ENCODE data around the gene DLEU7.

DLEU7 gene

GRCh38 chr13:50843257-50844083, at the start of gene DLEU7:
Gene DLEU7 (minus strand): TSS chr13:50843692. CDS start chr13:50843646, 46 bp downstream.
- no peak for DNase-seq (ENCODE audit: low read depth in 2 of 2)

- DNase-seq (ENCODE audit: low read depth in 2 of 2): no peak
Measured at GRCh38 chr13:50892210-50892944, 48.9 kb upstream of the DLEU7 start.

DNA sequence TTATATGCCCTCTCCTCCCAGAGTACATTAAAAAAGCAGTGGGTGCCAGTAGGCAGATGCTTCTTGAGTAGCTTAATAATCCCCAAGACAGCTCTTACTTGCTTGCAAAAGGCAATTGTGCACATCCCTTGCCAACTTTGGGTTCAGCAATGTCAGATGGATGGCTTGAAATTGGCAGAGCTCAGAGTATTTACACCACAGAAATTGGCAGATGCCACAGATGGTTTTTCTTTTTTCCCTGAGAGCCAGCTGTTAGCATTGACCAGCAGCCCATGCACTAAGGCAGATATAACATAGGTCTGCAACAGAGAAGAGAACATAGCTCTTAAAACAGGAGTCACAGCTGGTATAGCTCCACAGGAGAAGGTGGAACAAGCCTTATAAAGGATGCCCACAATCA, 47.7 kb upstream of the DLEU7 start:
- no peak for DNase-seq (ENCODE audit: low read depth in 2 of 2)

DNA sequence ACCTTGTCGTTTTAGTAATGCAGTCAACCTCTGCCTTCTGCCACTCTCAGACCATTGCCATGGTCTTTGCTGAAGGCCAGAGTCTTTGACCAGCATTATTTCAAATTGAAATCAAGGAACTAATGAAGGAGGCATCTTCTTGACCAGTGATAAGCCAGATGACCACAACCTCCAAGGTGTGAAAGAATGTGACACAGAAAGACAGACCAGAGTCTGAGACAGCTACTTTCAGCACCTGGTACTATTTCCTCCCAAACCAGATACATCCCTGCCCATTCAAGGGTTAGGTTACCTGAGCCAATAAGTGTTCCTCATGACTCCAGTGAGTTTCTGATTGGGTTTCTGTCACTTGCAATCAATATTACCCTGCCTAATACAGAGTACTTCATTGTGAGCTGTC, 45.8 kb upstream of the DLEU7 start:
- no peak for DNase-seq (ENCODE audit: low read depth in 2 of 2)

GRCh38 chr13:50888362-50888761, 44.9 kb upstream of the DLEU7 start:
- no peak for DNase-seq (ENCODE audit: low read depth in 2 of 2)

DNA sequence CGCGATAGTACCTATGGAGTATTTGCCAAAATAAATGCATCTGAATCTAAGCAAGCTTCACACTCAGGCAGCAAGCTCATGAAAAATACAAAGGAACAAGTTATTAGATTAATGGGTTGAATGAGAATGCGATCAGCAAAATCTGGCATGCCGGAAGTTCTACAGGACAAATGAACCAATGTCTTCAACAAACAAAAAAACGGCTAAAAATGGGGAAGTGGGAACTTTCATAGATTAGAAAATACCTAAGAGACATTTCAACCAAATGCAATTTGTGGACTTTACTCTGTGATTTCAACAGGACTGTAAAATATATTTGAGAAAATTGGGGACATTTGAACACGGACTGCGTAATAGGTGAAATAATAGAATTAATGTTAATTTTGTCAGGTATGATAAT, 43.7 kb upstream of the DLEU7 start:
- no peak for DNase-seq (ENCODE audit: low read depth in 2 of 2)

- DNase-seq (ENCODE audit: low read depth in 2 of 2): no peak
Measured at GRCh38 chr13:50884265-50884664, 40.8 kb upstream of the DLEU7 start.

DNA sequence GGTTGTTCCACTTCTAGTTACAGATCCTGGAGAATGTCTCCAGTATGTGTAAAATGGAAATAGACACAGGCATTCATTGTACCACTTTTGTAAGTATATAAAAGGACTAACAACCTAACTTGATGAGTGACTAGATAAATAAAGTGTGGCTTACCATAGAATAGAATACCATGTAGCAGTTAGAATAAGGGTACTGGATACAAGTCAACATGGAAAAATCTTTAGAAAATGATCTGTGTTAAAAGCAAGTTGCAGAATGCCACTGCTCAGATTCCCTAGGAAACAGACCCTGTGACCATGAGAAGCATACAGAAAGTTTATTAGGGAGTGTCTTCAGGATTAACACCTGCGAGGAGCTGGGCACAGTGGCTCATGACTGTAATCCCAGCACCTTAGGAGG, 40.2 kb upstream of the DLEU7 start:
- no peak for DNase-seq (ENCODE audit: low read depth in 2 of 2)

GRCh38 chr13:50882816-50883435, 39.4 kb upstream of the DLEU7 start:
- no peak for DNase-seq (ENCODE audit: low read depth in 2 of 2)

GRCh38 chr13:50873991-50874390, 30.5 kb upstream of the DLEU7 start:
- DNase-seq (ENCODE audit: low read depth in 2 of 2): no peak

- no peak for DNase-seq (ENCODE audit: low read depth in 2 of 2)
Measured at GRCh38 chr13:50873467-50873866, 30.0 kb upstream of the DLEU7 start.

DNA sequence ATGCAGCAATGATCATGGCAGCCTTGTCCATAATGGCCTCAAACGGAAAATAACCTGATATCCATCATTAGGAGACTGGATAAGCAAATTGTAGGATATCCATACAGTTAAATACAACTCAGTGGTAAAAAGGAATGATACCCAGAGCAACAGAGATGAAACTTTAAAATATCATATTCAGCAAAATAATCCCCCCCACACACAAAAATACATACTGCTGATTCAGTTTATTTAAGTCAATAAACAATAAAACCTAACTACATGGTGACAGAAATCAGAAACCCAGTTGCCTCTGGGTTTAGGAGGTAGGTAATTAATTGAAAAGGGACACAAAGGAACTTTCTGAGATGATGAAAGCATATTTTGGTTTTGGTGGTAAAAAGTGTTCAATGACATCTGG, 27.9 kb upstream of the DLEU7 start:
- DNase-seq (ENCODE audit: low read depth in 2 of 2): no peak

DNA sequence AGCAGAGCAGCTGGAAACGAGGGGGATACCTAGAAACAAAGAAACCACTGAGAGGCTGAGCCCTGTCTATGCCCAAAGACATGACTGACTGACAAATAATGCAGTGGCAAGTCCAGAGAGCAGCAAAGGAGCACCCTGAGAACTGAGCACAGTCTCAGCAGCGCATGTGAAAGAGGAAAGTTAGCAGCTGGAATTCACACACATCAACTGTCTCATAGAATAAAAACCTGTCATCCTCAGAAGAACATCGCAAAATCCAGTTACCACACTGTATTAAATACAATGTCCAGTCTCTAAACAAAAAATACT, 24.1 kb upstream of the DLEU7 start:
- no peak for DNase-seq (ENCODE audit: low read depth in 2 of 2)

DNA sequence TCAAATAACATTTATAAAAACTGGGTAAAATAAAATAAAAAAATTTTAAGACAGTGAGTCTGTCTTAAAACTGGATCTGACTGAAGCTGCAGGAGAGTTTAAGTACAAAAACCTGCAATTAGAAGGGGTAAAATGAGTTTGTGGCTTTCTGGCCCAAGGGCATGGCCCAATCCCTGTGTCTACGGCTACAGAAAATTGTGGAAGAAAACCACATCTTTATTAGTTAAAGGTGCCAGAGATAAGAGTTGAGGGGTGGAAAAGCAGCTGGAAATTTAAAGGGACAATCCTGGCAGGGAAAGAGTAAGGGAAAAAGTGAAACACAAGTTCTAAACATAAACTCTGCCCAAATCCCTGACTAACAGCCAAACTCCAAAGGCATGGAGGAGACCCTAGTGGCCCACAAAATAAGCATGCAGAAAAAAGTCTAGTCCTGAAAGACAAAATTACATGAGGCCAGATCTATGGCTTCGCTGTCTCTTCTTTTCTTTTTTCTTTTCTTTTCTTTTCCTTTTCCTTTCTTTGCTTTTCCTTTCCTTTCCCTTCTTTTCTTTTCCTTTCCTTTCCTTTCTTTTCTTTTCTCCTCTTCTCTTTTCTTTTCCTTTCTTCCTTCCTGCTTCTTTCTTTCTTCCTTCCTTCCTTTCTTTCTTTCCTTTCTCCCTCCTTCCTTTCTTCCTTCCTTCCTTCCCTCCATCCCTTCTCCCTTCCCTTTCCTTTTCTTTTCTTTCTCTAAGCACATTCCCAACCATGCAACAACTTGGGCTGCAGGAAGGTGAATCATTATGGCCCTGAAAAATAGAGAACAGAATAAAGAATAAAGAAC, 23.5 kb upstream of the DLEU7 start:
- DNase-seq (ENCODE audit: low read depth in 2 of 2): no peak

DNA sequence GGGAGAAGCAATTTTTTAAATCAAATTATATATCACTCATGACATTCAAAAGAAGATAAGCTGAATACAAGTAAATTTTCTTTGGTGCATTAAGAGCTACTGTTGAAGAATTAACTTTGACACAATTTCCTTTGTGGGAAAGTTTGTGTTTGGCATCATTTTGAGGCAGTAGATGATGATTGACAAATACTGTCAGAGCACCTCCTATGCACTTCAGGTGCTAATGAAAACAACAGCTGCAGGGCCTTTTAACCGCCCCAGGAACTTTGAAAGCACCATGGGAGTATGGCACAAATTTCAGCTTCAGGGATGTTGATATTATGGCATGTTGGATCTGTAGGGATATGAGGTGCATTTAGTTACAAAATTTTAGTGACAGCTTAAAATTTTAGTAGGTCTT, 21.0 kb upstream of the DLEU7 start:
- DNase-seq (ENCODE audit: low read depth in 2 of 2): no peak

DNA sequence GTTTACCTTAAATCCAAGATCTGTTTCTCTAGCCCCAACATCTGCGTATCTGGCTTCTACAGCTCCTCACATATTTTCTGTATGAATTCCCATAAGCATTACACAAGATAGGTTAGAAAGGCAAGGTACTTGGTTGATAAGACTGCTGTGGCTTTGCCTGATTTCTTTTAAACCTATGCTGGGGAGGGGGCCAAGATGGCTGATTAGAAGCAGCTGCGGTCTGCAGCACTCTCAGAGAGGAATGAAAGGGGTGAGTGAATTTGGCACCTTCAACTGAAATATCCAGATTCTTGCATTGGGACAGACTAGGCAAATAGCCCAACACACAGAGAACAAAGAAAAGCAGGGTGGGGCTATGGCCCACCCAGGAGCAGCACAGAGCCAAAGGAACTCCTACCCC, 12.2 kb upstream of the DLEU7 start:
- DNase-seq (ENCODE audit: low read depth in 2 of 2): no peak

DNA sequence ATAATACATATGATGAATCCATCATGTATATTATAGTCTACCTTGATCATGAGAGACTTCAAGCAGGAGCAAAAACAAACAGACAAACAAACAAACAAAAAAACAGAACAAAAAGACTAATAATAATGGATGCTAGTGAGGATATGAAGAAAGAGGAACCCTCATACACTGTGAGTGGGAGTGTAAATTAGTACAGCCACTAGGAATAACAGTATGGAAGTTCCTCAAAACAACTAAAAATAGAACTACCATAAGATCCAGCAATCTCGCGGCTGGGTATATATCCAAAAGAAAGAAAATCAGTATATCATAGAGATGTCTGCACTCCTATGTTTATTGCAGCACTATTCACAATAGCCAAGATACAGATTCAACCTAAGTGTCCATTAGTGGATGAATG, 7.0 kb upstream of the DLEU7 start:
- DNase-seq (ENCODE audit: low read depth in 2 of 2): no peak

DNA sequence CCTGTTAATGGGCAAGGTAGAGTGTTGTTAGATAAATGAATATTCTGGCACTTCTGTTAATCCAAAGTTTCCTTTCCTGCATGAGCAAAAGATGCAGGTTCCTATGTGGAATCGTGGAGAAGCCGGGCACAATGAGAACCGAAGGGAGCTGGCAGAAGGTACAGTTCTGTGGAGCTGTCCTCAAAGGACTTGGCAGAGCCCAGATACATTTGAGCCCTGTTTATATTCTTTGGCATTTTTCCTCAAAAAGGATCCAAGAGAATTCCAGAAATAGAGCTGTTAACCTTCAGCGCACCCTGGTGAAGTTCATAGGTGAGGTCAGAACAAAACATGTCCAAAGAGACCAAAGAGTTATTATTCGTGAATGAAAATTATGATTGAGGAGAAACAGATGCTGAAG, 4.0 kb upstream of the DLEU7 start:
- DNase-seq (ENCODE audit: low read depth in 2 of 2): no peak

GRCh38 chr13:50846861-50847475, 3.5 kb upstream of the DLEU7 start:
- no peak for DNase-seq (ENCODE audit: low read depth in 2 of 2)

- no peak for DNase-seq (ENCODE audit: low read depth in 2 of 2)
Measured at GRCh38 chr13:50845211-50845610, 1.7 kb upstream of the DLEU7 start.

DNA sequence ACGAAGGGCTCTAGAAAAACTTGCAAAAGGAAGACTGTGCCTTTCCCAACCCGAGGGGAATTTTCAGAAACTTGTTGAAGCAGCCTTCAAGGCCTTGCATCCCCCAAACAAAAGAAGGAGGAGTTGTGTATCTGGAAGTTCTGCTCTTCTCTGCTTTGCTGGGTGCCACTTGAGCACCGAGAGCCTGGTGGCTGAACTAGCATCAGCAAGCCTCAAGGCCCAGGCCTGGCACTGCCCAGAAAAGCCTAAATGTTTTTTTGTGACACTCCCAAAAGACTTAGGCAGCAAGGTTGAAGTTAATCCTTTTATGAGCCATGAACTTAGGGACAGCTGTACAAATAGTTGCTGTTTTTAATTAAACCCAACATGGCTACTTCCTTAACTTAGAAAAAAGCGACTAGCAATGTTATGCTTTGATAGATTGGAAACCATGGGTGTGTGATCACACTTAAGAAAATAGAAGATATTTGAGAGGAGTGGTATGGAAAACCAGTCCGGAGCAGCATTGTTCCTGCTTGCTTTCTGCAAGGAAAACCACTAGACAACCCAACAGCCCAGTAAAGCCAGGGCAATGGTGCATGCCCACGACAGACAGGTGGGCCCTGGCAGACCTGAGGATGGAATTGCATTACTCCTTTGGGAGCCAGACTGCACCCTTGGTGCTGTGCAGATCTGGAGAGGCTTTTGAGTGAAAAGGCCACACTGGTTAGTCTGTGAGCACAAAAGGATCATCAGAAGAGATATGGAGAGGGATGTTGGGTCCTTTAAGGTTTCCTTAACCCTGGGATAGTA, 788 bp upstream of the DLEU7 start:
- DNase-seq (ENCODE audit: low read depth in 2 of 2): no peak

All from stimulated activated CD8-positive, alpha-beta memory T cell treated with anti-CD3 and anti-CD28 coated beads, Interleukin-2, amount 100 ng/mL, for 48 hours (primary cell).